ENCODE measurements around the gene VCL.

Gene VCL

DNA sequence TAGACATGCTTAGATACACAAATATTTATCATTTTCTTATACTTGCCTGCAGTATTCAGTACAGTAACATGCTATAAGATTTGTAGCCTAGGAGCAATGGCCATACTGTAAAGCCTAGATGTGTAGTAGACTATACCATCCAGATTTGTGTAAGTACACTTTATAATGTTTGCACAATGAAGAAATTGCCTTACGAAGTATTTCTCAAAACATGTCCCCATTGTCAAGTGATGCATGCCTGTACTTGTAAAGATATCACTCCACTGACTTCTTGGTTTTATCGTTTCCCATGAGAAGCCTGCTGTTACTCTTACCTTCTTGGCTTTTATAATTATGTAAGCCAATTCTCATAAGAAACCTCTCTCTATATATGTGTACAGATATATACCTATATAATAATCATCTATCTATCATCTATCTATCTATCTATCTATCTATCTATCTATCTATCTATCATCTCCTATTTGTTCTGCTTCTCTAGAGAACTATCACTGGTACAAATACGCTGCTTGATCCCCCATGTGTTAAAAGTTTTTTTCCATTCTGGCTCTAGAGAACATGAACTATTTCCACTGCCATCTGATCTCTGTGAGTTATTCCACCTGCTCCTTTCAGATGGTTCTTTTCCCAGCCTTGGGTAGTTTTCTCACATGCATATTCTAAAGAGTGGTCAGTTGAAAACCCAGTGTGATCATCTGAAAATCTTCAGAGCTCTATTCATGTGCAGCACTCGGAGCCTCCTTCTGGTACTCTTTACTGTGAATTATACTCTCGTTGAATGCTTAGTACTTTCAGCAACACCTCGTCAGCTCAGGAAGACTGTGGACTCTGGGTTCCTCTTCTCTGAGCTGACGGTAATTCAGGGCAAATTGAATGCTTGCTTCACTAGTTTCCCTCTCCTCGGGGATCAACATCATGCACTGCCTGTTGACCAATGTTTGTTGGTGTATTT is 14.5 kb upstream of the VCL start:
- no peak for DNase-seq (ENCODE audit: low read depth)
- TF ChIP-seq, protein P1, sequence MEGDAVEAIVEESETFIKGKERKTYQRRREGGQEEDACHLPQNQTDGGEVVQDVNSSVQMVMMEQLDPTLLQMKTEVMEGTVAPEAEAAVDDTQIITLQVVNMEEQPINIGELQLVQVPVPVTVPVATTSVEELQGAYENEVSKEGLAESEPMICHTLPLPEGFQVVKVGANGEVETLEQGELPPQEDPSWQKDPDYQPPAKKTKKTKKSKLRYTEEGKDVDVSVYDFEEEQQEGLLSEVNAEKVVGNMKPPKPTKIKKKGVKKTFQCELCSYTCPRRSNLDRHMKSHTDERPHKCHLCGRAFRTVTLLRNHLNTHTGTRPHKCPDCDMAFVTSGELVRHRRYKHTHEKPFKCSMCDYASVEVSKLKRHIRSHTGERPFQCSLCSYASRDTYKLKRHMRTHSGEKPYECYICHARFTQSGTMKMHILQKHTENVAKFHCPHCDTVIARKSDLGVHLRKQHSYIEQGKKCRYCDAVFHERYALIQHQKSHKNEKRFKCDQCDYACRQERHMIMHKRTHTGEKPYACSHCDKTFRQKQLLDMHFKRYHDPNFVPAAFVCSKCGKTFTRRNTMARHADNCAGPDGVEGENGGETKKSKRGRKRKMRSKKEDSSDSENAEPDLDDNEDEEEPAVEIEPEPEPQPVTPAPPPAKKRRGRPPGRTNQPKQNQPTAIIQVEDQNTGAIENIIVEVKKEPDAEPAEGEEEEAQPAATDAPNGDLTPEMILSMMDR (IDR thresholded peaks at IDR 0.05; ENCODE audit: control insufficient read depth, extremely low read depth, insufficient read depth), result no peak
- no peak overlapping the region for H3K4me3 ChIP-seq (ENCODE audit: low read depth, low read length)

DNA sequence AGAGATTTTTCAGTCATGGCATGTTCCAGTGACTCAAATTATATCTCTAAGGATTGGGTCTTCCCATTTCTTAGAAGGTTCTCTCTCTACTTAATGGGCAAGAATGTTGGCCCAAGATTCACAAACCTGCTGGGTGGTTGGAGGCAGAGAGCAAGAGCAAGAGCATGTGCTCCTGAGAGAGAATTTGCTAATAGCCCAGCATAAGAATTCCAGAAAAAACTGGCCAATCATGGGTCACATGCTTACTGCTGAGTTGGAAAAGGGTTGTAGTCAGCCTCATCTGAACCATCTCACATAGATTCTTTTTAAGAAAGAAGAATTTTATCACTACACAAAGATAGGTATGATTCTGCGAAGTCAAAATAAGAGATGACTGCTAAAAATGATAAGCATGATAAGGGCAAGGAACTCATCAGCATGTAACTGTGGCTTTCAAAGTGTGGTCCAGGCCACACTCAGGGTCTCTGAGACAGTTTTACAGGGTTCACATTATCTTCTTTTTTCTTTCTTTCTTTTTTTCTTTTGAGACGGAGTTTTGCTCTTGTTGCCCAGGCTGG is 8.2 kb upstream of the VCL start:
- DNase-seq (ENCODE audit: low read depth), result no peak
- TF ChIP-seq, protein P1 (IDR thresholded peaks at IDR 0.05; ENCODE audit: control insufficient read depth, extremely low read depth, insufficient read depth), result no peak

DNA sequence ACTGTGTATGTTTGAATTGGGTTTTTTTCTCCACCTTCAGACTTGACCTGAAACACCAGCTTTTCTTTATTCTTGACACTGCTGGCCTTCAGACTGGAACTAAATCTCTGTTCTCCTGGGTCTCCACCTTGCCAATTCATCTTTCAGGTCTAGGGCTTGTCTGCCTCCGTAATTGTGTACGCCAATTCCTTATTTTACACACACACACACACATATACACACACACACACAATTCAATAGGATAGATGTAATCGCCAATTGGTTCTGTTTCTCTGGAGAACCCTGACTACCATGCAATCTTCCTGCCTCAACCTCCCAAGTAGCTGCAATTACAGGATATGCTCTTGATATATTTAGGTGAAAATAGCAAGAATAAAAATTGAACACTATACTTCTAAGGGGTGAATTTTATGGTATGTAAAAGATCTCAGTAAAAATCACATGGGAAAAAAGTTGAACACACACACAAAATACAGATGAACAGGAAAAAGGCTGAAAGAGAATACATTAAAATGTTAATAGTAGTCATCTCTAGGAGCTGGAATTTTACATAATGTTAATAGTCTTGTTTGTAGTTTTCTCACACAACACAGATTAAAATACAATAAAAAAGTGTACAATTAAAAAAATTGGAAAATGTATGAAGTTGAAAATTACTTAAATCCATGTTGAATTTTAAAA is 6.6 kb upstream of the VCL start:
- no peak for DNase-seq (ENCODE audit: low read depth)
- TF ChIP-seq, protein P1 (IDR thresholded peaks at IDR 0.05; ENCODE audit: control insufficient read depth, extremely low read depth, insufficient read depth), result no peak
- no peak overlapping the region for H3K4me3 ChIP-seq (ENCODE audit: low read depth, low read length)

More for the DNA sequence above, 8.2 kb upstream of the VCL start:
- H3K4me3 ChIP-seq (ENCODE audit: low read depth, low read length), result no peak overlapping the region

DNA sequence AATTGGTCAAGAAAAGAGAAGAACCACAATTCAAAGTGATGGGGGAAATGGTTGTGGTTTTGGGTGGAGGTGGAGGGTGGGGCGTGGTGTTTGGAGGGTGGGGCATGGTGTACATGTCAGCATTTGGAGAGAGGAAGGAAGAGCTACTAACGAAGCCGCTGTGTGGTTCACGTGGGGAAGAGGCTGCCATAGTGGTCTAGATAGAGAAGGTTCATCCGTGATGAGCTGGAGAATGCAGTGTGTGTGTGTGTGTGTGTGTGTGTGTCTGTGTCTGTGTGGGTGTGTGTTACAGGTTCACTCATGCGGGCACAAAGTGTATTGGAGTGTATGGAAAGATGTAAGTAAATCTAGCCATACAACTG is 6.1 kb upstream of the VCL start:
- no peak for DNase-seq (ENCODE audit: low read depth)
- TF ChIP-seq, protein P1 (IDR thresholded peaks at IDR 0.05; ENCODE audit: control insufficient read depth, extremely low read depth, insufficient read depth), result no peak
- no peak overlapping the region for H3K4me3 ChIP-seq (ENCODE audit: low read depth, low read length)

DNA sequence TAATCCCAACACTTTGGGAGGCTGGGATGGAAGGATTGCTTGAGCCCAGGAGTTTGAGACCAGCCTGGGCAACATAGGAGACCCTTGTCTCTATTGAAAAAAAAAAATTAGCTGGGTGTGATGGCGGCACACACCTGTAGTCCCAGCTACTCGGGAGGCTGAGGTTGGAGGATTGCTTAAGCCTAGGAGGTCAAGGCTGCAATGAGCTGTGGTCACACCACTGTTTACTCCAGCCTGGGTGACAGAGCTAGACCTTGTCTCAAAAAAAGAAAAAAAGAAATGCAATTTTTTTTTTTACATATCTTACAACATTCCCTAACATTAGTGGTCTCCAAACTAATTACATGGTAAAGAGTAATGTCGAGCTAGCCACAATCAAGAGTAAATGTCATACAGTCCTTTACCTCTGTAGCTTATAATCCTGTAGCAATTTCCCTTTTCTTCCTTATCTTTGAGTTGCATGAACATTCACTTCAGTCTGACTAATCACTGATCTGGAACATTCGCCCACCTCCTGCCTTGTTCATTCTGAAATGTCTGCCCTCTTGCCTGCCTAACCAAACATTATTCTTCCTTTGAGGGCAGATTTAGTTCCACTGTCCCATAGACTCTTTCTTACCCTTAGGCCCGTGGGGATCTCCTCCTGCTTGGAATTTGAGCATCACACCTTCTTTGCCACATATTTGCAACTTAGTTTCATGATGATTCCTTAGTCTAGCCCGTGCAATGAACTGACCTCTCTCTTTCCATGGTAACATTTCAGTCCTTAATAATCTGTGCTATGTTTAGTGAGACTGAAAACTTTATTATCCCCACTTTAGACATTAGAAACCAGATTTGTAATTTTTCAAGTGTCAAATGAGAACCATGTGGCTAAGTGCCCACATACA is 4.8 kb upstream of the VCL start:
- TF ChIP-seq, protein P1 (IDR thresholded peaks at IDR 0.05; ENCODE audit: control insufficient read depth, extremely low read depth, insufficient read depth), result no peak
- H3K4me3 ChIP-seq (ENCODE audit: low read depth, low read length), result no peak overlapping the region
- no peak for DNase-seq (ENCODE audit: low read depth)

DNA sequence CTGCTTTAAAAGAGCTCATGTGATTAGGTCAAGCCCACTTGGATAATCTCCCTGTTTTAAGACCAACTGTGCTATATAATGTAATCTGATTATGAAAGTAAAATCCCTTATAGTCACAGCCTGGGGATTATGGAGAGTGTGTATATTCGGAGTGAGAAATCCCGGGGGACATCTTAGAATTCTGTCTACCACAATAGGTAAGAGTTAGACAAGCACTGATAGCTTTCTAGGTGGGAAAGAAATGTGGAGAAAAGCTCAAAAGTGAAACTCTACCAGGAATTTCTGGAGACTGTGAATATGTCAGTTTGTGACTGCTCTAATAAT is 2.9 kb upstream of the VCL start:
- TF ChIP-seq, protein P1 (IDR thresholded peaks at IDR 0.05; ENCODE audit: control insufficient read depth, extremely low read depth, insufficient read depth), result no peak
- no peak for DNase-seq (ENCODE audit: low read depth)
- no peak overlapping the region for H3K4me3 ChIP-seq (ENCODE audit: low read depth, low read length)
